K562 (cell line): ENCODE results near the gene FRMD1. TPM values are rescaled to one million over a fixed set of nuclear protein-coding genes. Genes with fewer than 3 reads are reported as not detected.

Experiments used
- DLX4 ChIP-seq: fragments of 250-450 bp; sonication (Bioruptor Pico); IDR thresholded peaks from 2 replicates; pipeline ENCODE4 v1.6.1; 2021; ENCODE audit warnings: mild to moderate bottlenecking
- GATAD2A ChIP-seq: fragments of 450-650 bp; IDR thresholded peaks from 2 replicates; pipeline ENCODE4 v1.6.1; 2017
- KAT8 ChIP-seq: fragments of 450-650 bp; IDR thresholded peaks from 2 replicates; pipeline ENCODE4 v1.6.1; 2016; ENCODE audit warnings: low read depth, mild to moderate bottlenecking
- KDM1A ChIP-seq, 2 experiments: fragments of 450-650 bp; IDR thresholded peaks; 2 replicates each; pipeline ENCODE4 v1.6.1; 2016; ENCODE audit warnings: mild to moderate bottlenecking in 2 of 2
- L3MBTL2 ChIP-seq: fragments of 450-650 bp; IDR thresholded peaks from 2 replicates; pipeline ENCODE4 v1.6.1; 2016; ENCODE audit warnings: mild to moderate bottlenecking, moderate library complexity
- MAX ChIP-seq: sonication (generic); formaldehyde crosslinking; IDR thresholded peaks from 2 replicates; pipeline ENCODE4 v1.9.0; 2022; ENCODE audit warnings: mild to moderate bottlenecking, missing genetic modification reagents
- RNF219 ChIP-seq: fragments of 250-450 bp; sonication (Bioruptor Pico); IDR thresholded peaks from 2 replicates; pipeline ENCODE4 v1.5.0; 2022; ENCODE audit warnings: mild to moderate bottlenecking
- SP2 ChIP-seq: IDR thresholded peaks from 2 replicates; pipeline ENCODE4 v1.6.1; 2011; ENCODE audit warnings: mild to moderate bottlenecking, low read depth, low read length, moderate library complexity; ENCODE audit not compliant: poor library complexity, severe bottlenecking; ENCODE audit errors: extremely low read depth
- TEAD4 ChIP-seq, 2 experiments: sonication (generic) in 1 of 2; formaldehyde crosslinking in 1 of 2; IDR thresholded peaks; 2 replicates each; pipeline versions ENCODE4 v1.6.1 to v1.8.0; 2012 to 2022; ENCODE audit warnings: borderline replicate concordance in 1 of 2, inconsistent platforms in 1 of 2, low read length in 1 of 2, mild to moderate bottlenecking in 1 of 2, missing genetic modification reagents in 1 of 2
- ZFP1 ChIP-seq: fragments of 450-650 bp; formaldehyde crosslinking; IDR thresholded peaks from 2 replicates; pipeline ENCODE4 v1.4.0; 2020; ENCODE audit warnings: mild to moderate bottlenecking, mixed read lengths
- ZNF274 ChIP-seq: IDR thresholded peaks from 2 replicates; pipeline ENCODE4 v1.6.1; 2011; ENCODE audit warnings: low read depth, mild to moderate bottlenecking, low read length, moderate library complexity, borderline replicate concordance
- ZNF324 ChIP-seq: fragments of 250-450 bp; sonication (Bioruptor Pico); IDR thresholded peaks from 2 replicates; pipeline ENCODE4 v1.4.0; 2020; ENCODE audit warnings: mild to moderate bottlenecking
- ZNF639 ChIP-seq, 2 experiments: fragments of 200-800 bp in 1 of 2; sonication (Bioruptor generic) in 1 of 2; sonication (generic) in 1 of 2; formaldehyde crosslinking in 1 of 2; IDR thresholded peaks in 1 of 2; conservative IDR thresholded peaks in 1 of 2; 2 replicates each; pipeline versions ENCODE4 v1.5.0 to v1.6.1; 2016 to 2020; ENCODE audit warnings: missing compliant biosample characterization in 1 of 2, missing genetic modification characterization in 1 of 2, missing genetic modification reagents in 1 of 2
- ZNF76 ChIP-seq: fragments of 250-450 bp; sonication (Bioruptor Pico); IDR thresholded peaks from 2 replicates; pipeline ENCODE4 v1.4.0; 2020; ENCODE audit warnings: mild to moderate bottlenecking, moderate library complexity, borderline replicate concordance
- polyA plus RNA-seq, 8 experiments: library from polyadenylated mRNA; depleted of rRNA in 4 of 8; stranded (reverse) in 5 of 8; unstranded in 3 of 8; fragments of >200 nt; fragmentation: Nextera tagmentation in 2 of 8; fragmentation: Illumina TruSeq in 1 of 8; extraction: Ambion mirVana in 2 of 8; extraction: Trizol in 1 of 8; gene quantifications; 2 replicates each; pipeline versions ENCODE4 v1.2.1 to v1.2.3, GENCODE V29; 2011 to 2014; ENCODE audit warnings: inconsistent platforms in 1 of 8, missing spikeins in 1 of 8
- total RNA-seq, 7 experiments: library from RNA; depleted of rRNA in 6 of 7; stranded (reverse); fragments of >200 nt in 6 of 7; fragmentation: Illumina TruSeq in 2 of 7; extraction: Trizol in 2 of 7; gene quantifications; 2 replicates each; pipeline versions ENCODE4 v1.2.1 to v1.2.3, GENCODE V29; 2011 to 2021; ENCODE audit warnings: low replicate concordance in 1 of 7
- TF ChIP-seq, protein P1 (sequence below): fragments of 450-650 bp; IDR thresholded peaks from 2 replicates; pipeline ENCODE4 v1.6.1; 2017; ENCODE audit warnings: antibody characterized with exemption
- TF ChIP-seq, protein P2 (sequence below): fragments of 450-650 bp; formaldehyde crosslinking; IDR thresholded peaks from 2 replicates; pipeline ENCODE4 v1.4.0; 2020; ENCODE audit warnings: mild to moderate bottlenecking, mixed read lengths
- TF ChIP-seq, protein P3 (sequence below): sonication (generic); formaldehyde crosslinking; IDR thresholded peaks from 2 replicates; pipeline ENCODE4 v1.9.0; 2022; ENCODE audit warnings: mild to moderate bottlenecking, missing genetic modification reagents

Gene FRMD1
- total and polyA plus RNA-seq, 9 of the 15 experiments (the other 6 are each of a cell fraction or from before 2014, with no cell fraction given) = 0.01 to 0.04 (median 0.01) TPM; not detected in 6

DNA sequence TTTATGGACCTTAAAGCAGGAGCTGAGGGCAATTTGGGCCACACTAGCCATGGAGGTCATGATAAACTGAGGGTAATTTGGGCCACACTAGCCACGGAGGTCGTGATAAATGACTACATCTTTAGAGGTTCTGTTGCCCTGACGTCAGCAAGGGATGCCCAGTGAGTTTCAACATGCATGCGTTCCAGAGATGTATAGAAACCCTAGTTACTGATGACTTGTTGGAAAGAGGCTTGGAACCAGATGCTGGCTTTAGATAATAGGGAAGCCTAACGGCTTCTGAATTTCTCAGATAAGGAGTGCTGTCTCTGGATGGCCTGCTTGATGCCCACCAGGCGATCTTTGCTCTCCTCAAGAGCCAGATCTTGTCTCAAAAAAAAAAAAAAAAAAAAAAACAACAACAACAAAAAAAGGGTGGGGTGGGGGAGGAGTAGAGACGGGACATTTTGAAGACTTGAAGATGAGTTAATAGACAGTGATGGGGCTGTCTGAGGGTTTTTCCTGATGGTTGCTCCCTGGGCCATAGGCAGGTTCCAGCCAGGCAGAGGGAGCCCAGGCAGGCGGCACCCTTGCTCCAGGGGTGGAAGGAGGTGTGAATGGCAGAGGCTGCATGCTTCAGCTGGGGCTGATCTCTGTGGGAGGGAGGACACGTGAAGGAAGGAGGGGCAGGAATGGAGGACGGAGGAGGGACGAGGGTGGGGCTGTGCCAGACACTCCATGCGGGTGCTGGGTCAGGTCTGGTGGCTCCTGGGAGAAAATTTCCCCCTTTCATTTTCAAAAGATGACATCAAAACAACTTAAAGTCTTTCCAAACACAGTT, 27.0 kb upstream of the FRMD1 start (continued):
- TF ChIP-seq, protein P1, sequence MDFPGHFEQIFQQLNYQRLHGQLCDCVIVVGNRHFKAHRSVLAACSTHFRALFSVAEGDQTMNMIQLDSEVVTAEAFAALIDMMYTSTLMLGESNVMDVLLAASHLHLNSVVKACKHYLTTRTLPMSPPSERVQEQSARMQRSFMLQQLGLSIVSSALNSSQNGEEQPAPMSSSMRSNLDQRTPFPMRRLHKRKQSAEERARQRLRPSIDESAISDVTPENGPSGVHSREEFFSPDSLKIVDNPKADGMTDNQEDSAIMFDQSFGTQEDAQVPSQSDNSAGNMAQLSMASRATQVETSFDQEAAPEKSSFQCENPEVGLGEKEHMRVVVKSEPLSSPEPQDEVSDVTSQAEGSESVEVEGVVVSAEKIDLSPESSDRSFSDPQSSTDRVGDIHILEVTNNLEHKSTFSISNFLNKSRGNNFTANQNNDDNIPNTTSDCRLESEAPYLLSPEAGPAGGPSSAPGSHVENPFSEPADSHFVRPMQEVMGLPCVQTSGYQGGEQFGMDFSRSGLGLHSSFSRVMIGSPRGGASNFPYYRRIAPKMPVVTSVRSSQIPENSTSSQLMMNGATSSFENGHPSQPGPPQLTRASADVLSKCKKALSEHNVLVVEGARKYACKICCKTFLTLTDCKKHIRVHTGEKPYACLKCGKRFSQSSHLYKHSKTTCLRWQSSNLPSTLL = no peak
- TF ChIP-seq MAX (CRISPR knock-in tag) (no peak), L3MBTL2 (peak; percentile 64; the same call in 1 of the 2 replicates), ZNF324 (CRISPR knock-in tag) (no peak), SP2 (no peak), DLX4 (CRISPR knock-in tag) (no peak), ZFP1 (no peak; the same call in 1 of the 2 replicates), KDM1A (IDR thresholded peaks at IDR 0.05) (no peak), GATAD2A (no peak), TEAD4 (IDR thresholded peaks at IDR 0.05; ENCODE audit: low read length) (peak; percentile 68), TEAD4 (CRISPR knock-in tag; IDR thresholded peaks at IDR 0.05; ENCODE audit: borderline replicate concordance) (no peak), ZNF274 (no peak), KAT8 (no peak), RNF219 (CRISPR knock-in tag) (no peak), ZNF639 (CRISPR knock-in tag; conservative IDR thresholded peaks at IDR 0.05 in 1 of 2, IDR thresholded peaks at IDR 0.05 in 1 of 2) (0 out of 4 replicates have a peak, but pooled peaks of 1 of the 2 experiments have one; percentile 59), ZNF76 (CRISPR knock-in tag) (no peak)
- TF ChIP-seq, protein P2, sequence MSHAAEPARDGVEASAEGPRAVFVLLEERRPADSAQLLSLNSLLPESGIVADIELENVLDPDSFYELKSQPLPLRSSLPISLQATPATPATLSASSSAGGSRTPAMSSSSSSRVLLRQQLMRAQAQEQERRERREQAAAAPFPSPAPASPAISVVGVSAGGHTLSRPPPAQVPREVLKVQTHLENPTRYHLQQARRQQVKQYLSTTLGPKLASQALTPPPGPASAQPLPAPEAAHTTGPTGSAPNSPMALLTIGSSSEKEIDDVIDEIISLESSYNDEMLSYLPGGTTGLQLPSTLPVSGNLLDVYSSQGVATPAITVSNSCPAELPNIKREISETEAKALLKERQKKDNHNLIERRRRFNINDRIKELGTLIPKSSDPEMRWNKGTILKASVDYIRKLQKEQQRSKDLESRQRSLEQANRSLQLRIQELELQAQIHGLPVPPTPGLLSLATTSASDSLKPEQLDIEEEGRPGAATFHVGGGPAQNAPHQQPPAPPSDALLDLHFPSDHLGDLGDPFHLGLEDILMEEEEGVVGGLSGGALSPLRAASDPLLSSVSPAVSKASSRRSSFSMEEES (CRISPR knock-in tag) = no peak
- TF ChIP-seq, protein P3, sequence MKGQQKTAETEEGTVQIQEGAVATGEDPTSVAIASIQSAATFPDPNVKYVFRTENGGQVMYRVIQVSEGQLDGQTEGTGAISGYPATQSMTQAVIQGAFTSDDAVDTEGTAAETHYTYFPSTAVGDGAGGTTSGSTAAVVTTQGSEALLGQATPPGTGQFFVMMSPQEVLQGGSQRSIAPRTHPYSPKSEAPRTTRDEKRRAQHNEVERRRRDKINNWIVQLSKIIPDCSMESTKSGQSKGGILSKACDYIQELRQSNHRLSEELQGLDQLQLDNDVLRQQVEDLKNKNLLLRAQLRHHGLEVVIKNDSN (CRISPR knock-in tag) = peak; percentile 26; the same call in 1 of the 2 replicates
